Neural cell (in vitro differentiated cells): ENCODE results near the gene ARHGEF10L. TPM values are rescaled to one million over a fixed set of nuclear protein-coding genes. Genes with fewer than 3 reads are reported as not detected.

Experiments used
- H2AFZ ChIP-seq: fragments of 200-600, 300-800 bp; sonication (generic), shearing (Covaris generic); 2 replicates; pipeline ENCODE4 v1.6.0; 2014; ENCODE audit warnings: low read depth, mild to moderate bottlenecking, antibody characterized with exemption, low read length, moderate library complexity
- H3F3A ChIP-seq: fragments of 200-600 bp; shearing (Covaris generic); 2 replicates; pipeline ENCODE4 v1.6.1; 2016; ENCODE audit warnings: mild to moderate bottlenecking, moderate library complexity, mixed read lengths, antibody characterized with exemption, low read length; ENCODE audit not compliant: insufficient read depth, poor library complexity, severe bottlenecking
- H3K27ac ChIP-seq: fragments of 200-600, 300-800 bp; sonication (generic), shearing (Covaris generic); 2 replicates; pipeline ENCODE4 v1.5.1; 2014; ENCODE audit warnings: mild to moderate bottlenecking, low read length, moderate library complexity
- H3K27me3 ChIP-seq: fragments of 300-800, 200-600 bp; sonication (generic), shearing (Covaris generic); 2 replicates; pipeline ENCODE4 v1.6.0; 2014; ENCODE audit warnings: mild to moderate bottlenecking, low read depth, low read length, moderate library complexity; ENCODE audit not compliant: insufficient read depth
- H3K36me3 ChIP-seq: fragments of 300-800, 200-600 bp; sonication (generic), shearing (Covaris generic); 2 replicates; pipeline ENCODE4 v1.5.1; 2014; ENCODE audit warnings: mild to moderate bottlenecking, antibody characterized with exemption, low read length, moderate library complexity; ENCODE audit not compliant: insufficient read depth
- H3K4me2 ChIP-seq: fragments of 300-800, 200-600 bp; sonication (generic), shearing (Covaris generic); 2 replicates; pipeline ENCODE4 v1.6.0; 2014; ENCODE audit warnings: mild to moderate bottlenecking, low read length
- H3K4me3 ChIP-seq: fragments of 300-800, 200-600 bp; sonication (generic), shearing (Covaris generic); 2 replicates; pipeline ENCODE4 v1.5.1; 2014; ENCODE audit warnings: mild to moderate bottlenecking, low read length, moderate library complexity
- H3K79me2 ChIP-seq: fragments of 200-600 bp; shearing (Covaris generic); replicated peaks from 2 replicates; pipeline ENCODE4 v1.6.0; 2014; ENCODE audit warnings: mild to moderate bottlenecking, low read length, moderate library complexity; ENCODE audit not compliant: insufficient read depth
- H3K9ac ChIP-seq: fragments of 300-800, 200-600 bp; sonication (generic), shearing (Covaris generic); 2 replicates; pipeline ENCODE4 v1.6.1; 2016; ENCODE audit warnings: mild to moderate bottlenecking, low read length, mixed read lengths
- H3K9me2 ChIP-seq: fragments of 200-600 bp; shearing (Covaris generic); 2 replicates; pipeline ENCODE4 v1.6.1; 2016; ENCODE audit warnings: mild to moderate bottlenecking, low read length, mixed read lengths; ENCODE audit not compliant: insufficient read depth
- H3K9me3 ChIP-seq: fragments of 200-600, 300-800 bp; sonication (generic), shearing (Covaris generic); 2 replicates; pipeline ENCODE4 v1.6.1; 2016; ENCODE audit warnings: mild to moderate bottlenecking, mixed run types, low read length, moderate library complexity, mixed read lengths
- H4K20me1 ChIP-seq: fragments of 200-600 bp; shearing (Covaris generic); 2 replicates; pipeline ENCODE4 v1.6.1; 2016; ENCODE audit warnings: mild to moderate bottlenecking, mixed run types; ENCODE audit not compliant: insufficient read depth
- CTCF ChIP-seq: fragments of 450-650 bp; IDR thresholded peaks from 2 replicates; pipeline ENCODE4 v1.5.1; 2014; ENCODE audit warnings: antibody characterized with exemption, mild to moderate bottlenecking, moderate library complexity; ENCODE audit not compliant: poor library complexity, severe bottlenecking
- EP300 ChIP-seq: fragments of 450-650 bp; conservative IDR thresholded peaks from 2 replicates; pipeline ENCODE4 v1.6.1; 2014; ENCODE audit warnings: antibody characterized with exemption, mild to moderate bottlenecking, moderate library complexity; ENCODE audit not compliant: poor library complexity, severe bottlenecking
- EZH2 ChIP-seq: fragments of 200-600, 300-800 bp; shearing (Covaris generic), sonication (generic); IDR thresholded peaks from 2 replicates; pipeline ENCODE4 v1.6.1; 2014; ENCODE audit warnings: antibody characterized with exemption, low read length, borderline replicate concordance, mild to moderate bottlenecking; ENCODE audit not compliant: insufficient read depth, poor library complexity, severe bottlenecking
- MXI1 ChIP-seq: fragments of 450-650 bp; conservative IDR thresholded peaks from 2 replicates; pipeline ENCODE4 v1.6.1; 2014; ENCODE audit warnings: antibody characterized with exemption, mild to moderate bottlenecking; ENCODE audit not compliant: poor library complexity, severe bottlenecking
- POLR2AphosphoS5 ChIP-seq: IDR thresholded peaks from 2 replicates; pipeline ENCODE4 v1.6.1; 2012
- RAD21 ChIP-seq: fragments of 450-650 bp; conservative IDR thresholded peaks from 2 replicates; pipeline ENCODE4 v1.6.1; 2014; ENCODE audit warnings: antibody characterized with exemption, mild to moderate bottlenecking, moderate library complexity
- REST ChIP-seq: IDR thresholded peaks from 2 replicates; pipeline ENCODE4 v1.6.1; 2012; ENCODE audit warnings: borderline replicate concordance
- SMC3 ChIP-seq: fragments of 450-650 bp; conservative IDR thresholded peaks from 2 replicates; pipeline ENCODE4 v1.6.1; 2014; ENCODE audit warnings: antibody characterized with exemption, mild to moderate bottlenecking, moderate library complexity; ENCODE audit not compliant: poor library complexity
- TAF1 ChIP-seq: IDR thresholded peaks from 2 replicates; pipeline ENCODE4 v1.6.1; 2012; ENCODE audit warnings: low read depth
- polyA plus RNA-seq: library from polyadenylated mRNA; depleted of rRNA; stranded (reverse); fragments of >200 nt; gene quantifications from 2 replicates; pipeline ENCODE4 v1.2.3, GENCODE V29; 2014

The ARHGEF10L gene
- polyA plus RNA-seq, 1 donor from 2014 or later, result 123 TPM

DNA sequence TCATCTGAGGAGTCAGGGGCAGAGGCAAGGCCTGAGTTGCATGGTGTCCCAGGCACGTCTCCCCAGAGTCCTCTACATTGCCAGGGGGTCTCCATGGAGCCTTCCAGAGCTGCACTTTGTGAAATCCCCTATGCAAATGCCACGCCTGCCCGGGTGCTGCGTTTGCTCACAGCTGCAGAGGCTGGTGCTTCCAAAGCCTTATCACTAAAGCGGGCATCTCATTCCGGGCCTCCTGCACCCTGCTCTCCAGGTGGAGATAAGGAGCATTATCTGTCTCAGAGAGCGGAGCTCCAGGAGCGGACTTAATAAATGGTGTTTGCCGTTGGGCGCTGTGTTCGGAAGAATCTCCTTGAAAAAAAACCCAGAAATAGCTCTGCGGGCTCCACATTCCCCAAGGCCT lies 189.8 kb downstream of the ARHGEF10L start:
- Histone ChIP-seq H3K27ac (no peak overlapping the region), H3F3A (no peaks in the 10 kb centered on the region), H3K4me3 (no peak overlapping the region), H3K9me2 (no peaks in the 10 kb centered on the region), H4K20me1 (no peaks in the 10 kb centered on the region), H3K9ac (no peak overlapping the region), H3K36me3 (no peaks in the 10 kb centered on the region), H3K4me2 (no peak overlapping the region), H3K79me2 (no peaks in the 10 kb centered on the region), H3K27me3 (no peaks in the 10 kb centered on the region), H3K9me3 (no peaks in the 10 kb centered on the region), H2AFZ (no peak overlapping the region)
- TF ChIP-seq TAF1, result no peak
- TF ChIP-seq RAD21, result no peak
- TF ChIP-seq SMC3, result no peak
- TF ChIP-seq MXI1, result no peak
- no peak for TF ChIP-seq CTCF
- no peak for TF ChIP-seq POLR2AphosphoS5
- TF ChIP-seq REST, result no peak
- TF ChIP-seq EP300, result no peak

GRCh38 chr1:17729909-17730308 lies 190.4 kb downstream of the ARHGEF10L start:
- no peaks in the 10 kb centered on the region for H3K36me3 ChIP-seq
- H3K4me2 ChIP-seq, result no peak overlapping the region
- H3F3A ChIP-seq, result no peaks in the 10 kb centered on the region
- no peaks in the 10 kb centered on the region for H4K20me1 ChIP-seq
- H3K9me2 ChIP-seq, result no peaks in the 10 kb centered on the region
- H3K79me2 ChIP-seq, result no peaks in the 10 kb centered on the region
- H2AFZ ChIP-seq, result no peak overlapping the region
- no peak overlapping the region for H3K27ac ChIP-seq
- TF ChIP-seq SMC3, result no peak
- TF ChIP-seq EP300, result no peak
- no peak for TF ChIP-seq MXI1
- TF ChIP-seq POLR2AphosphoS5, result no peak
- TF ChIP-seq RAD21, result no peak
- no peak for TF ChIP-seq EZH2
- no peak for TF ChIP-seq REST
- no peaks in the 10 kb centered on the region for H3K27me3 ChIP-seq
- H3K9ac ChIP-seq, result no peak overlapping the region
- no peaks in the 10 kb centered on the region for H3K9me3 ChIP-seq
- H3K4me3 ChIP-seq, result no peak overlapping the region
